Fibroblast of lung (primary cell): ENCODE data around the gene TBPL2.

Experiments used
- CTCF ChIP-seq, 2 donors: IDR thresholded peaks in 1 of 2; conservative IDR thresholded peaks in 1 of 2; 1 replicate in 1 of 2; 2 replicates in 1 of 2; pipeline ENCODE4 v1.5.1; 2011 to 2012; ENCODE audit warnings: low read length in 2 of 2, control low read depth in 1 of 2, inconsistent platforms in 1 of 2, low read depth in 1 of 2, mild to moderate bottlenecking in 1 of 2
- EZH2 ChIP-seq: IDR thresholded peaks from 2 replicates; pipeline ENCODE4 v1.5.1; 2012; ENCODE audit warnings: low read length, control low read depth, mild to moderate bottlenecking; ENCODE audit errors: missing control alignments

GRCh38 chr14:55382483-55382882 lies 57.9 kb downstream of the TBPL2 start:
- TF ChIP-seq CTCF (conservative IDR thresholded peaks at IDR 0.05 in 1 of 2, IDR thresholded peaks at IDR 0.05 in 1 of 2; ENCODE audit: low read depth in 1 of 2, low read length in 2 of 2) (no peak), EZH2 (no peak)
